Epithelial cell of esophagus (primary cell): Measurements from ENCODE around the gene TLN1.

ENCODE experiments used
- DNase-seq: peaks from one replicate; pipeline ENCODE4 v3.0.0; 2010; ENCODE audit warnings: low read depth
- H3K4me3 ChIP-seq: 2 replicates; pipeline ENCODE4 v1.5.1; 2011; ENCODE audit warnings: mild to moderate bottlenecking, low read length, control low read depth
- TF ChIP-seq, protein P1 (sequence below): IDR thresholded peaks from 2 replicates; pipeline ENCODE4 v1.5.1; 2011; ENCODE audit warnings: low read depth, mild to moderate bottlenecking, low read length, control low read depth, inconsistent platforms; ENCODE audit not compliant: insufficient read depth; ENCODE audit errors: missing control alignments

The TLN1 gene

DNA sequence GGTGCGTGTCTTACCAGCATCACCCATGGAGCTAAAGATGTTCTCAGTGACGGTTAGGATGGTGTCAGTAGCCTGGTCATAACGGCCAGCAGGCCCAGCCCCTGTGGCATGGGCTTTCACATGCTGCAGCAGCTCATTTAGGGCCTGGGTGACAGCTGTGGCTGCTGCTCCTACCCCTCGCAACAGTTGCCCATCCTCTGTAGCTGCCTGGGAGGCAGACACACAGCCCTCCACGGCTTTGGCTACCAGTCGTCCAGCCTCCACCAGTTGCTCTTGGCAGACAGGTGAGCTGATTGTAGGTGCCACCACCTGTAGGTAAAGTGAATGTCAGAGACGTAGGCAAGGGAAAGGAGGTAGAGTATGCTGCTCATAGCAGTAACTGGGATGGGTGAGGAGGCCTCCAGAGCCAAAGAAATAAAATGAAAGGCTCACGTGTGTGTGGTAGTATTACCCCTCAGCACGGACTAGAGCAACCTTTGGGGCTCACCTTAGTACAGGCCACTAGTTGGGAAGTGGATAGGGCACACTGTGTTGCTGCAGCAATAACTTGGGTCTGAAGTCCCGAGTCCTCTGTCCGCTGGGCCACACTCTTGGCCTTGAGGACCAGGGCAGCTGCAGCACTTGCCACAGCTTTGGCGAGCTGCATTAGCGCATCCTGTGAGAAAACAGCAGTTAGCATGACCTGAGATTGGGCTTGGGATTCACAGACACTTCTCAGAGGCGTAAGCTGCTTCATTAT, 14.7 kb downstream of the TLN1 start:
- TF ChIP-seq, protein P1, sequence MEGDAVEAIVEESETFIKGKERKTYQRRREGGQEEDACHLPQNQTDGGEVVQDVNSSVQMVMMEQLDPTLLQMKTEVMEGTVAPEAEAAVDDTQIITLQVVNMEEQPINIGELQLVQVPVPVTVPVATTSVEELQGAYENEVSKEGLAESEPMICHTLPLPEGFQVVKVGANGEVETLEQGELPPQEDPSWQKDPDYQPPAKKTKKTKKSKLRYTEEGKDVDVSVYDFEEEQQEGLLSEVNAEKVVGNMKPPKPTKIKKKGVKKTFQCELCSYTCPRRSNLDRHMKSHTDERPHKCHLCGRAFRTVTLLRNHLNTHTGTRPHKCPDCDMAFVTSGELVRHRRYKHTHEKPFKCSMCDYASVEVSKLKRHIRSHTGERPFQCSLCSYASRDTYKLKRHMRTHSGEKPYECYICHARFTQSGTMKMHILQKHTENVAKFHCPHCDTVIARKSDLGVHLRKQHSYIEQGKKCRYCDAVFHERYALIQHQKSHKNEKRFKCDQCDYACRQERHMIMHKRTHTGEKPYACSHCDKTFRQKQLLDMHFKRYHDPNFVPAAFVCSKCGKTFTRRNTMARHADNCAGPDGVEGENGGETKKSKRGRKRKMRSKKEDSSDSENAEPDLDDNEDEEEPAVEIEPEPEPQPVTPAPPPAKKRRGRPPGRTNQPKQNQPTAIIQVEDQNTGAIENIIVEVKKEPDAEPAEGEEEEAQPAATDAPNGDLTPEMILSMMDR = no peak
- H3K4me3 ChIP-seq = no peak overlapping the region
- DNase-seq = no peak

DNA sequence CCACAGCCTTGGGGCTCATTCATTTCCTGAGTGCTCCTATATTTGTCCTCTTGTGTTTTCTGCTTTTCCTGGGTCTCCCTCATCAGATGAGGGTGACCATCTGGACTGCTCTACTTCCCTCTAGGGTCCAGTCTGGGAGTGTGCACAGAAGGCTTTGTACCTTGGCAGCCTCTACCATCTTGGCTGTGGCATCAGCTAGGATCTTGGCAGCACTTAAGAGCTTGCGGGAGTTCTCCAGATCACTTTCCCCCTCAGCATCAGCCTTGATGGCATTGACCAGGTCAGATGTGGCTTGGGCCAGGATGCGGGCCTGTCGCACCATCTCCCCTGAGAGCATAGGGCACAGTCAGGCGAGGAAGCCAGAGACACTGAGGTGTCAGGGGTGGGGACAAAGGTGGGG, 15.8 kb downstream of the TLN1 start:
- H3K4me3 ChIP-seq = no peak overlapping the region
- TF ChIP-seq, protein P1 = no peak
- no peak for DNase-seq

DNA sequence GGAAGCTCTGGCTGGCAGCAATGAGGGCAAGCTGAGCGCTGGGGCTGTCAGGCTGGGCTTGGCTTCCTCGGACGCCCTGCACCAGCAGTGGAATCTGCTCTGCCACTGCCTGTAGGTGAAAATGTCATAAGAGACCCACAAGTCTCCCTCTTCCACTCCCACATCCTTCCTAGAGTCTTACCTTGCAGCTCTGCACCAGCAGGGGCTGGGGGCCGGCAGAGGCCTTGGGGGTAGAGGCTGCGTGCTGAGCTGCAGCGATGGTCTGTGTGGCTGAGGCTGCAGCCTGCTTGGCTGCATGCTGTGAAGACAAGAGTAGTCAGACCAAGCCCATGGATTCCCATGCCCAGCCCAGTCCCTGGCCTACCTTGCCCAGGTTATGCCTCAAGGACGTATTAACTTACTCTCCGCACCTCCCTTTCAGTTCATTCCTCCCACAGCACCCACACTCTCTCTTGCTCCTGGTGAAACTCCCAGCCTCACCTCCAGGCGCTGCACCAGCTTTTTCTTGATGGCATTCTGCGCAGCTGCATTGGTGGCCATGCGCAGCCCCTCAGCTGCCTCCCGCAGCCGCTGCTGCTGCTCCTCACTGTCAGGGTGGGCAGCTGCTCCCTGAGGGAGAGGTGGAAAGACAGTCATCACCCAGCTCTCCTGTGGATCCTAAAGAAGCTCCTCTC, 17.3 kb downstream of the TLN1 start:
- H3K4me3 ChIP-seq = no peak overlapping the region
- no peak for DNase-seq
- TF ChIP-seq, protein P1 = no peak

DNA sequence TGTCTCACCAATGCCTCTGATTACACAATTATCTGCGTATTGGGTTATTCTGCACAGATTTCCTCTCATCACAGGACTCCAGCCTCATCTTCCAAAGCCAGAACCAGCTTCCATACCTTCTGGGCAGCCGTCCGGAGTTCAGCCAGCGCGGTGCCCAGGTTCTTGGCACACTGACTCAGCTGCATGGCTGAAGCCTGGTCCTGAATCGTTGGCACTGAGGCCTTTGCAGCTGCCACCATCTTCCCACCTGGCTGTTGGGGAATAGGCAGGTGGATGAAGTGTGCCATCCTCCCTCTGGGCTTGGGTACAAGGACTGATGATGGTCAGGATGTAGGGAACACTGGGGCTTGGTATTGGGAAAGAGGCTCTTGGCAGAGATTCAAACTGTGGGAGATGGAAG, 17.9 kb downstream of the TLN1 start:
- no peak overlapping the region for H3K4me3 ChIP-seq
- no peak for DNase-seq
- TF ChIP-seq, protein P1 = no peak

DNA sequence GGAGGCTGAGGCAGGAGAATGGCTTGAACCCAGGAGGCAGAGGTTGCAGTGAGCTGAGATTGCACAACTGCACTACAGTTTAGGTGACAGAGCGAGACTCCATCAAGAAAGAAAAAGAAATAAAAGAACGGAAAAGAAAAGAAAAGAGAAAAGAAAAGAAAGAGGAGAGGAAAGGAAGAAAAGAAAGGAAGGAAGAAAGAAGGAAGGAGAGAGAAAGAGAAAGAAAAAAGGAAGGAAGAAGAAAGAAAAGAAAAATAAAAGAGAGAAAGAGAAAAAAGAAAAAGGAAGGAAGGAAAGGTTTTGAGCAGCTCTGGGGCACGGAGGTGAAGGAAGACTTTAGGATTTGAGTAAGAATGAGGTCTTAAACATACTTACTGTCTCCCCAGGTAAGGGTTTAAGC, 18.4 kb downstream of the TLN1 start:
- TF ChIP-seq, protein P1 = no peak
- H3K4me3 ChIP-seq = no peak overlapping the region
- no peak for DNase-seq

DNA sequence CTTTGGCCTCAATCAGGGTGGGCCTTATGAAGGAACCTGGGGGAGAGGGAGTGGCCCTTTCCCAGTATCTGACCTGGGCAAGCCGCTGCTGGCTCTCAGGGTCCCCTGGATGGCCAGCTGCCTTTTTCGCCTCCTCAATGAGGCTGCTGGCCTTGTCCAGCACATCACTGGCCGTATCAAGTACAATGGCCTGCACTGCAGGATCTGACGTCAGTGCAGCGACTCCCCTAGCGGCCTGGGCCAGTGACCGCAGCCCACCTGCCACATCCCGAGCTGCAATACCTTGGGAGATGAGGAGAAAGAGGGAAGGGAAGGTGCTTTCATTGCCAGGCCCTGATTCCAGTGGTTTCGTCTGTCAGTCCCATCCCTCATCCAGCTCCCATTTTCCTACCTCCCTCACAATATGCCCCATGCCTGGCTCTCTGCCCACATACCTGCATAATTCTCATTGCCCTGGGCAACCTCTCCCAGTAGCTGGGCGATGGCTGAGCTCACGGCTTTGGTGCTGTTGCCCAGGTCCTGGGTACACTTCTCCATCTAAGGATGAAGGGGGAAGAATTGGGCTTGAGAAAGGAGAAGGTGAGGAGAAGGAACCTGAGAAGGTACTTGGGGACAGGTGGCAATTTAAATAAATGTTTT, 19.1 kb downstream of the TLN1 start:
- TF ChIP-seq, protein P1 = no peak
- H3K4me3 ChIP-seq = no peak overlapping the region
- no peak for DNase-seq
